CD14-positive monocyte (primary cell): ENCODE measurements around the gene NXPH1. TPM values are rescaled to one million over a fixed set of nuclear protein-coding genes. Genes with fewer than 3 reads are reported as not detected.

Experiments
- DNase-seq, 3 donors: peaks; one replicate each; pipeline ENCODE4 v3.0.0-alpha.2; 2011 to 2022
- H2AFZ ChIP-seq: 2 replicates; pipeline ENCODE4 v1.6.0; 2012; ENCODE audit warnings: mild to moderate bottlenecking, low read depth, low read length, inconsistent platforms; ENCODE audit not compliant: insufficient read depth, poor library complexity, severe bottlenecking
- H3K27ac ChIP-seq, 2 donors: 1 replicate in 1 of 2; 2 replicates in 1 of 2; pipeline ENCODE4 v1.5.1; 2012 to 2013; ENCODE audit warnings: low read length in 2 of 2, control low read depth in 1 of 2, inconsistent platforms in 1 of 2, low read depth in 1 of 2, mild to moderate bottlenecking in 1 of 2
- H3K27me3 ChIP-seq, 2 donors: one replicate each; pipeline versions ENCODE4 v1.6.0 to v1.6.1; 2011 to 2013; ENCODE audit warnings: low read length in 2 of 2; ENCODE audit not compliant: control insufficient read depth in 2 of 2, insufficient read depth in 2 of 2
- H3K36me3 ChIP-seq, 2 donors: replicated peaks in 1 of 2; 1 replicate in 1 of 2; 2 replicates in 1 of 2; pipeline versions ENCODE4 v1.5.1 to v1.6.1; 2012 to 2013; ENCODE audit warnings: low read length in 2 of 2, control low read depth in 1 of 2, inconsistent platforms in 1 of 2, mild to moderate bottlenecking in 1 of 2; ENCODE audit not compliant: insufficient read depth in 2 of 2, control insufficient read depth in 1 of 2
- H3K4me1 ChIP-seq, 2 donors: 1 replicate in 1 of 2; 2 replicates in 1 of 2; pipeline versions ENCODE4 v1.5.1 to v1.6.1; 2012 to 2013; ENCODE audit warnings: low read length in 2 of 2, control low read depth in 1 of 2, inconsistent platforms in 1 of 2, mild to moderate bottlenecking in 1 of 2, moderate library complexity in 1 of 2; ENCODE audit not compliant: insufficient read depth in 2 of 2, control insufficient read depth in 1 of 2
- H3K4me2 ChIP-seq: replicated peaks from 2 replicates; pipeline ENCODE3; 2012; ENCODE audit warnings: low read length, moderate library complexity, mild to moderate bottlenecking; ENCODE audit not compliant: poor library complexity, severe bottlenecking; ENCODE audit errors: extremely low read depth
- H3K4me3 ChIP-seq, 3 experiments: fragments of 200-600 bp in 1 of 3; sonication (generic) in 1 of 3; replicated peaks in 1 of 3; 1 replicate in 2 of 3; 2 replicates in 1 of 3; pipeline ENCODE4 v1.5.1; 2011 to 2013; ENCODE audit warnings: low read length in 3 of 3, mild to moderate bottlenecking in 3 of 3, control low read depth in 2 of 3, low read depth in 2 of 3, inconsistent platforms in 1 of 3, moderate library complexity in 1 of 3
- H3K79me2 ChIP-seq: 2 replicates; pipeline ENCODE4 v1.6.0; 2012; ENCODE audit warnings: mild to moderate bottlenecking, control low read depth, inconsistent platforms, low read length, moderate library complexity; ENCODE audit not compliant: insufficient read depth
- H3K9ac ChIP-seq: 2 replicates; pipeline ENCODE4 v1.6.0; 2017; ENCODE audit warnings: low read length, mild to moderate bottlenecking; ENCODE audit not compliant: insufficient read depth, poor library complexity, severe bottlenecking
- H3K9me3 ChIP-seq, 2 donors: replicated peaks in 1 of 2; 1 replicate in 1 of 2; 2 replicates in 1 of 2; pipeline versions ENCODE4 v1.5.1 to v1.6.1; 2012 to 2013; ENCODE audit warnings: low read length in 2 of 2, control low read depth in 1 of 2; ENCODE audit not compliant: control insufficient read depth in 1 of 2, insufficient read depth in 1 of 2
- H4K20me1 ChIP-seq: 2 replicates; pipeline ENCODE4 v1.6.0; 2012; ENCODE audit warnings: mild to moderate bottlenecking, low read length, control low read depth, moderate library complexity; ENCODE audit not compliant: insufficient read depth
- H3K27ac Mint-ChIP-seq, 7 donors: one replicate each; pipeline ENCODE4 v1.8.0; 2020; ENCODE audit warnings: mild to moderate bottlenecking in 7 of 7, mixed read lengths in 7 of 7, moderate library complexity in 6 of 7, inconsistent platforms in 2 of 7
- H3K27me3 Mint-ChIP-seq, 3 donors: one replicate each; pipeline ENCODE4 v1.8.0; 2021 to 2022; ENCODE audit warnings: low read depth in 3 of 3, mild to moderate bottlenecking in 3 of 3, mixed read lengths in 3 of 3, moderate library complexity in 3 of 3, inconsistent platforms in 1 of 3
- H3K36me3 Mint-ChIP-seq, 2 donors: one replicate each; pipeline ENCODE4 v1.8.0; 2020; ENCODE audit warnings: mixed read lengths in 2 of 2, inconsistent platforms in 1 of 2, mild to moderate bottlenecking in 1 of 2
- H3K4me1 Mint-ChIP-seq: one replicate; pipeline ENCODE4 v1.8.0; 2020; ENCODE audit warnings: mild to moderate bottlenecking, mixed read lengths
- H3K4me3 Mint-ChIP-seq, 2 donors: one replicate each; pipeline ENCODE4 v1.8.0; 2020; ENCODE audit warnings: mild to moderate bottlenecking in 2 of 2, mixed read lengths in 2 of 2, moderate library complexity in 1 of 2
- H3K9me3 Mint-ChIP-seq, 7 donors: one replicate each; pipeline ENCODE4 v1.8.0; 2020 to 2022; ENCODE audit warnings: mixed read lengths in 7 of 7, mild to moderate bottlenecking in 6 of 7, moderate library complexity in 6 of 7, inconsistent platforms in 2 of 7
- WGBS: methylation state at CpG from one replicate; pipeline ENCODE4 v1.1.5; 2013; ENCODE audit warnings: missing lambda C conversion rate; ENCODE audit not compliant: insufficient coverage; 5-methylcytosine and 5-hydroxymethylcytosine counted together
- intact Hi-C, 2 donors: fragments of 100-400 bp; cut with micrococcal nuclease; formaldehyde crosslinking; loops; one replicate each; pipeline versions ENCODE4 v1.15.0 to v1.15.1; 2023
- polyA plus RNA-seq, 3 donors: library from polyadenylated mRNA; depleted of rRNA in 1 of 3; unstranded in 2 of 3; stranded (reverse) in 1 of 3; fragments of 300-500 nt in 2 of 3; fragments of >200 nt in 1 of 3; fragmentation: Illumina TruSeq in 2 of 3; gene quantifications; 1 replicate in 2 of 3; 2 replicates in 1 of 3; pipeline ENCODE4 v1.2.3, GENCODE V29; 2012 to 2021
- TF ChIP-seq, protein P1 (sequence below): fragments of 200-600 bp; IDR thresholded peaks from one replicate; pipeline ENCODE4 v1.8.0; 2022; ENCODE audit warnings: antibody characterized with exemption, mild to moderate bottlenecking

The NXPH1 gene
- polyA plus RNA-seq, 3 donors, result not detected

DNA sequence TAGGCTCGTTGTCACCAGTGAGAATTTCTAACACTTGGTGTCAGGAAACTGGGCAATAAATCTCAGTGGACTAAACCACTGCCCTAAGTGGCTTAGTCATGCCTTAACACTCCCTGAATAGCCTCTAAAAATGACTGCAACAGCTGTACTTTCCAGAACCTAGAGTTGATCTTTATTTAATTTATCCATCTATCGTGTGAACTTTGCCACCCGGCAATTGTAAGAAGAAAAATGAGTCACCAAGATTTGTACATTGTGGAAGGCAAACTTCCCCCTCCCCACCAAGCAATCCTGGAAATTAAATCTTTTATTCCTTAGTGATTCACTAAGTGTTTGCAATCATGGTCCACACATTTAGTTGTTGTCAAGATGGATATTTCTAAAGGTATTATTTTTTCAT, 47.1 kb downstream of the NXPH1 start:
- Histone ChIP-seq H3K4me3 (no peak overlapping the region), H3K79me2 (no peaks in the 10 kb centered on the region), H3K4me1 (peaks cover 0 to 13% of the 10 kb centered on the region in 2 donors), H3K27me3 (no peaks in the 10 kb centered on the region), H4K20me1 (no peaks in the 10 kb centered on the region), H3K9ac (no peak overlapping the region), H3K36me3 (no peaks in the 10 kb centered on the region), H2AFZ (no peak overlapping the region), H3K27ac (no peak overlapping the region), H3K9me3 (peaks cover 8 to 17% of the 10 kb centered on the region in 2 donors), H3K4me2 (no peak overlapping the region)
- peaks cover 0 to 12% (median 6%) of the 10 kb centered on the region in 7 donors for H3K9me3 Mint-ChIP-seq
- no peak overlapping the region for H3K4me3 Mint-ChIP-seq
- no peaks in the 10 kb centered on the region for H3K36me3 Mint-ChIP-seq
- intact Hi-C loops, result no loop called here
- WGBS, result 0% methylated on average over 1 of the region's 3 CpGs
- TF ChIP-seq, protein P1, sequence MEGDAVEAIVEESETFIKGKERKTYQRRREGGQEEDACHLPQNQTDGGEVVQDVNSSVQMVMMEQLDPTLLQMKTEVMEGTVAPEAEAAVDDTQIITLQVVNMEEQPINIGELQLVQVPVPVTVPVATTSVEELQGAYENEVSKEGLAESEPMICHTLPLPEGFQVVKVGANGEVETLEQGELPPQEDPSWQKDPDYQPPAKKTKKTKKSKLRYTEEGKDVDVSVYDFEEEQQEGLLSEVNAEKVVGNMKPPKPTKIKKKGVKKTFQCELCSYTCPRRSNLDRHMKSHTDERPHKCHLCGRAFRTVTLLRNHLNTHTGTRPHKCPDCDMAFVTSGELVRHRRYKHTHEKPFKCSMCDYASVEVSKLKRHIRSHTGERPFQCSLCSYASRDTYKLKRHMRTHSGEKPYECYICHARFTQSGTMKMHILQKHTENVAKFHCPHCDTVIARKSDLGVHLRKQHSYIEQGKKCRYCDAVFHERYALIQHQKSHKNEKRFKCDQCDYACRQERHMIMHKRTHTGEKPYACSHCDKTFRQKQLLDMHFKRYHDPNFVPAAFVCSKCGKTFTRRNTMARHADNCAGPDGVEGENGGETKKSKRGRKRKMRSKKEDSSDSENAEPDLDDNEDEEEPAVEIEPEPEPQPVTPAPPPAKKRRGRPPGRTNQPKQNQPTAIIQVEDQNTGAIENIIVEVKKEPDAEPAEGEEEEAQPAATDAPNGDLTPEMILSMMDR, result no peak
- peaks cover 10% of the 10 kb centered on the region for H3K4me1 Mint-ChIP-seq
- DNase-seq, result no peak
- no peaks in the 10 kb centered on the region for H3K27me3 Mint-ChIP-seq
- no peak overlapping the region for H3K27ac Mint-ChIP-seq

DNA sequence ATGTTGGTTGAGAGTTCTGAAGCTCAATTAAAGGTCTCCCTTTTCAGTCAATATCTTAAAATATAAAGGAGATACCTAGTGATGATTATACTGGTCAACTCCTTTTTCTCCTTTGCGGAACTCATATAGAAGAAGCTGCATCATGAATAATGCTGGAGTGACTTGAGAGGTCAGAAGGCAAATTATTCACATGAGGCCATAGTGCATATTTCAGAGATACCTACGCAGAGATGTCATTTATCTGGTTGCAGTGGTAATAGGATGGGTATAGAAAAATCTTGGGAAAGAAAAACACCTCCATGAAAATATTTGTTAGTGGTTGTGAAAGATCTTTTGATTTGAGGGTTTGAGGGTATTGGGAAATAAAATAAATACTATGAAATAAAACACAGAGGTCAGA, 47.7 kb downstream of the NXPH1 start:
- TF ChIP-seq, protein P1, result no peak
- Histone ChIP-seq H4K20me1 (no peaks in the 10 kb centered on the region), H3K4me1 (peaks cover 0 to 13% of the 10 kb centered on the region in 2 donors), H3K27ac (no peak overlapping the region), H3K4me3 (no peak overlapping the region), H2AFZ (no peak overlapping the region), H3K27me3 (no peaks in the 10 kb centered on the region), H3K36me3 (no peaks in the 10 kb centered on the region), H3K9me3 (peaks cover 8 to 17% of the 10 kb centered on the region in 2 donors), H3K79me2 (no peaks in the 10 kb centered on the region), H3K9ac (no peak overlapping the region), H3K4me2 (no peak overlapping the region)
- intact Hi-C loops, result no loop called here
- Mint-ChIP-seq H3K4me1 (peaks cover 10% of the 10 kb centered on the region), H3K27ac (no peak overlapping the region), H3K4me3 (no peak overlapping the region), H3K36me3 (no peaks in the 10 kb centered on the region), H3K27me3 (no peaks in the 10 kb centered on the region), H3K9me3 (peaks cover 0 to 12% (median 4%) of the 10 kb centered on the region in 7 donors)
- no peak for DNase-seq
- WGBS, result no CpG with 5 or more reads among the region's 2 CpGs
